OCI-LY7 (cell line): ENCODE results near the gene MED13. TPM values are rescaled to one million over a fixed set of nuclear protein-coding genes. Genes with fewer than 3 reads are reported as not detected.

Experiments
- BruUV-seq: library from RNA; stranded (reverse); fragments of 400-500 nt; replicated peaks from 2 replicates; lab custom pipeline; 2021; lab: Mats Ljungman, UMichigan
- CTCF ChIA-PET: fragments of 300-600 bp; sonication (Branson Sonifier 250); formaldehyde crosslinking; loops from one replicate; lab custom pipeline; 2022; ENCODE audit warnings: antibody characterized with exemption; ENCODE audit not compliant: unreplicated experiment; lab: Charles Lee
- POLR2A ChIA-PET: fragments of 300-600 bp; sonication (Branson Sonifier 250); formaldehyde crosslinking; loops from one replicate; lab custom pipeline; 2022; ENCODE audit warnings: antibody characterized with exemption; lab: Charles Lee
- DNase-seq: peaks from one replicate; pipeline ENCODE4 v3.0.0-alpha.2; 2015; ENCODE audit warnings: low spot score
- H2AFZ ChIP-seq: fragments of 200-600 bp; sonication (generic), shearing (Covaris generic); 2 replicates; pipeline ENCODE4 v1.6.1; 2014; ENCODE audit warnings: mild to moderate bottlenecking, antibody characterized with exemption, low read length, moderate library complexity
- H3K27ac ChIP-seq: fragments of 200-600 bp; sonication (generic); 2 replicates; pipeline ENCODE4 v1.5.1; 2014; ENCODE audit warnings: mixed run types, low read depth, mild to moderate bottlenecking, moderate library complexity, low read length, inconsistent platforms; ENCODE audit not compliant: poor library complexity, severe bottlenecking
- H3K36me3 ChIP-seq: fragments of 200-600 bp; sonication (generic); 2 replicates; pipeline ENCODE4 v1.6.1; 2014; ENCODE audit warnings: mild to moderate bottlenecking, antibody characterized with exemption, low read length, moderate library complexity, mixed read lengths; ENCODE audit not compliant: insufficient read depth
- H3K4me1 ChIP-seq: fragments of 200-600 bp; sonication (generic); 2 replicates; pipeline ENCODE4 v1.5.1; 2014; ENCODE audit warnings: mild to moderate bottlenecking, low read length; ENCODE audit not compliant: insufficient read depth, poor library complexity, severe bottlenecking
- H3K4me2 ChIP-seq: fragments of 200-600 bp; sonication (generic); 2 replicates; pipeline ENCODE4 v1.6.1; 2014; ENCODE audit warnings: mild to moderate bottlenecking, low read length
- H3K4me3 ChIP-seq: fragments of 200-600 bp; sonication (generic); 2 replicates; pipeline ENCODE4 v1.5.1; 2014; ENCODE audit warnings: mild to moderate bottlenecking, low read depth, low read length; ENCODE audit not compliant: poor library complexity, severe bottlenecking
- H3K79me2 ChIP-seq: fragments of 200-600 bp; sonication (generic); 2 replicates; pipeline ENCODE4 v1.6.1; 2016; ENCODE audit warnings: low read depth, mild to moderate bottlenecking, low read length, moderate library complexity, mixed read lengths; ENCODE audit not compliant: insufficient read depth
- H3K9me2 ChIP-seq: fragments of 200-600 bp; sonication (generic); 2 replicates; pipeline ENCODE4 v1.6.1; 2016; ENCODE audit warnings: mild to moderate bottlenecking, low read length, mixed read lengths; ENCODE audit not compliant: insufficient read depth
- H3K9me3 ChIP-seq: fragments of 200-600 bp; sonication (generic); 2 replicates; pipeline ENCODE4 v1.6.1; 2014; ENCODE audit warnings: mild to moderate bottlenecking, mixed run types, low read length, mixed read lengths
- H4K20me1 ChIP-seq: fragments of 200-600 bp; sonication (generic); 2 replicates; pipeline ENCODE4 v1.6.1; 2014; ENCODE audit warnings: mild to moderate bottlenecking, antibody characterized with exemption, low read length, moderate library complexity, mixed read lengths; ENCODE audit not compliant: insufficient read depth
- CTCF ChIP-seq: fragments of 200-600 bp; sonication (generic); conservative IDR thresholded peaks from 2 replicates; pipeline ENCODE4 v1.5.1; 2014; ENCODE audit warnings: mild to moderate bottlenecking, antibody characterized with exemption, low read length, moderate library complexity, mixed read lengths
- EZH2phosphoT487 ChIP-seq: fragments of 200-600 bp; sonication (generic); IDR thresholded peaks from 2 replicates; pipeline ENCODE4 v1.6.1; 2018; ENCODE audit warnings: low read depth, borderline replicate concordance, mild to moderate bottlenecking, mixed run types, antibody characterized with exemption, low read length, moderate library complexity, mixed read lengths
- intact Hi-C: fragments of 100-400 bp; cut with micrococcal nuclease; formaldehyde crosslinking; loops from one replicate; pipeline ENCODE4 v1.10.0; 2022; ENCODE audit not compliant: unreplicated experiment
- total RNA-seq, 2 experiments: library from RNA; depleted of rRNA in 1 of 2; stranded (reverse); fragments of >200 nt in 1 of 2; shearing (Covaris generic) in 1 of 2; gene quantifications; 2 replicates each; pipeline ENCODE4 v1.2.3, GENCODE V29; 2014 to 2022

MED13 gene
- total RNA-seq, 2 experiments from 2014 or later = 42.3 to 70.8 TPM

DNA sequence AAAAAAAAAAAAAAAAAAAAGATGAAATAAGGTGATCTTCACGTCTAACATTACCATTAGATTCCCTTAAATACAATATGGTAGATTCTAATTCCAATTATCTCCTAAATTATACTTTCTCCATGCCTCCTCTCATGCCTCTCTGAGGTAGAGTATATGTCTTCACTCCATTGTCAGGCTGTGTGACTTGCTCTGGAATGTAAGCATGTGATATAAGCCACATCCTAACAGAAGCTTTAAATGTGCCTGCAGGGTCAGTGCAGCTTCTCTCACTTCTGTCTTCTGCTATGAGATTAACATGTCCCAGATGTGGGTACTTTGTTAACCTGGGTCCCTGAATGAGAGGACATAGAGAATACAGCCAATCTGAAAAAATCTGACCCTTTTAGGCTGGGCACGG lies 32.6 kb downstream of the MED13 start:
- ChIA-PET POLR2A (no interaction called here), CTCF (no interaction called here)
- no peak for DNase-seq
- no peak overlapping the region for H2AFZ ChIP-seq
- H3K9me3 ChIP-seq = peaks cover 6% of the 10 kb centered on the region; the same call in 1 of the 2 replicates
- H3K27ac ChIP-seq = no peak overlapping the region
- H3K36me3 ChIP-seq = peaks cover 91% of the 10 kb centered on the region
- H4K20me1 ChIP-seq = 0 out of 2 replicates have a peak, but pooled peaks cover 3% of the 10 kb centered on the region
- intact Hi-C loops = no loop called here
- no peak overlapping the region for H3K4me3 ChIP-seq
- no TSS peak for BruUV-seq
- TF ChIP-seq CTCF (no peak), EZH2phosphoT487 (no peak)
- H3K4me2 ChIP-seq = no peak overlapping the region
- no peaks in the 10 kb centered on the region for H3K4me1 ChIP-seq
- H3K9me2 ChIP-seq = no peaks in the 10 kb centered on the region
- H3K79me2 ChIP-seq = peaks cover 38% of the 10 kb centered on the region; the same call in 1 of the 2 replicates

DNA sequence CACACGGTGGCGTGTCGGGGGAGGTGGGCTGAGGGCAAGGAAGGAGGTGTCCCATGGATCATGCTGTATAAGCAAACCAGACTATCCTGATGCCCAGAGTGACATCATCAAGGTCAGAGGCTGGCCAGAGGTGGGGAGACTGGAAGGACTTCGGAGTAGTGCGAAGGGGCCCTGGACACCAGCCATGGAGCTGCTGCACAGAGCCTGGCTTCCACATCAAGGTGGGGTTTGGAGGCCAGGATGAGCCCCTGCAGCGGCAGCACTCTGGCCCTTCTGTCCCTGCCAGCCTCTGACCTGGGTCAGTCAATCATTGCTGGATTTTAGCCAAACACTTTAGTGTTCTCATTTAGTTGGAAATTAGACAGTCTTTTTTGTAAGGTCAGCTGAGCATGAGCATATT lies 34.8 kb downstream of the MED13 start:
- ChIA-PET POLR2A (no interaction called here), CTCF (no interaction called here)
- Histone ChIP-seq H3K9me2 (no peaks in the 10 kb centered on the region), H3K4me3 (no peak overlapping the region), H3K4me1 (no peaks in the 10 kb centered on the region), H4K20me1 (no peaks in the 10 kb centered on the region), H3K79me2 (peaks cover 33% of the 10 kb centered on the region; the same call in 1 of the 2 replicates), H3K27ac (no peak overlapping the region), H3K4me2 (no peak overlapping the region), H3K9me3 (peaks cover 6% of the 10 kb centered on the region; the same call in 1 of the 2 replicates), H3K36me3 (peaks cover 97% of the 10 kb centered on the region), H2AFZ (no peak overlapping the region)
- no TSS peak for BruUV-seq
- TF ChIP-seq EZH2phosphoT487 (no peak), CTCF (no peak)
- no peak for DNase-seq
- intact Hi-C loops = no loop called here

DNA sequence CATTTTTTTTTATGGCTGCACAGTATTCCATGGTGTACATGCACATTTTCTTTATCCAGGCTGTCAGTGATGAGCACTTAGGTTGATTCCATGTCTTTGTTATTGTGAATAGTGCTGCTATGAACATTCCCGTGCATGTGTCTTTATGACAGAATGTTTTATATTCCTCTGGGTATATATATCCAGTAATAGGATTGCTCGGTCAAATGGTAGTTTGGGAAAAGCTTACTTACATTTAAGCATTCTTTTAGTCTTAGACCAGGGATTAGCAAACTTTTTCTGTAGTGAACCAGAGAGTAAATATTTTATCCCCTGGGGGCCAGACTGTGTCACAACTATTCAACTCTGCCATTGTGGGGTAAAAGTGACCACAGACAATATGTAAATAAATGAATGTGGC lies 40.2 kb downstream of the MED13 start:
- no peaks in the 10 kb centered on the region for H4K20me1 ChIP-seq
- no peak overlapping the region for H3K4me3 ChIP-seq
- BruUV-seq = no TSS peak
- H3K27ac ChIP-seq = no peak overlapping the region
- no peak for DNase-seq
- POLR2A ChIA-PET = no interaction called here
- peaks cover 88% of the 10 kb centered on the region for H3K36me3 ChIP-seq
- H3K9me2 ChIP-seq = no peaks in the 10 kb centered on the region
- peaks cover 6% of the 10 kb centered on the region; the same call in 1 of the 2 replicates for H3K9me3 ChIP-seq
- H3K4me1 ChIP-seq = no peaks in the 10 kb centered on the region
- peaks cover 17% of the 10 kb centered on the region; the same call in 1 of the 2 replicates for H3K79me2 ChIP-seq
- H2AFZ ChIP-seq = no peak overlapping the region
- CTCF ChIA-PET = no interaction called here
- no peak for TF ChIP-seq EZH2phosphoT487
- no peak for TF ChIP-seq CTCF
- H3K4me2 ChIP-seq = no peak overlapping the region
- intact Hi-C loops = no loop called here
